Neuron (in vitro differentiated cells): Measurements from ENCODE around the gene ZNF562.
"Not testable (repeated sequence)": the region's sequence is repeated elsewhere in the genome, so short reads cannot be mapped to it uniquely, and the experiment has no call there.

ENCODE experiments used
- H2AFZ ChIP-seq: one replicate; pipeline ENCODE4 v1.6.1; 2013; ENCODE audit warnings: low read depth, mild to moderate bottlenecking, inconsistent platforms, low read length, moderate library complexity
- H3K27me3 ChIP-seq: one replicate; pipeline ENCODE4 v1.6.1; 2013; ENCODE audit warnings: low read length; ENCODE audit not compliant: insufficient read depth
- H3K36me3 ChIP-seq: one replicate; pipeline ENCODE4 v1.6.1; 2013; ENCODE audit warnings: low read length; ENCODE audit not compliant: insufficient read depth
- H3K4me1 ChIP-seq: one replicate; pipeline ENCODE4 v1.6.1; 2013; ENCODE audit warnings: low read length; ENCODE audit not compliant: insufficient read depth
- H3K4me3 ChIP-seq: 2 replicates; pipeline ENCODE4 v1.5.1; 2013; ENCODE audit warnings: mild to moderate bottlenecking, low read length, moderate library complexity
- H3K9me3 ChIP-seq: one replicate; pipeline ENCODE4 v1.6.1; 2013; ENCODE audit warnings: low read length

ZNF562 gene

DNA sequence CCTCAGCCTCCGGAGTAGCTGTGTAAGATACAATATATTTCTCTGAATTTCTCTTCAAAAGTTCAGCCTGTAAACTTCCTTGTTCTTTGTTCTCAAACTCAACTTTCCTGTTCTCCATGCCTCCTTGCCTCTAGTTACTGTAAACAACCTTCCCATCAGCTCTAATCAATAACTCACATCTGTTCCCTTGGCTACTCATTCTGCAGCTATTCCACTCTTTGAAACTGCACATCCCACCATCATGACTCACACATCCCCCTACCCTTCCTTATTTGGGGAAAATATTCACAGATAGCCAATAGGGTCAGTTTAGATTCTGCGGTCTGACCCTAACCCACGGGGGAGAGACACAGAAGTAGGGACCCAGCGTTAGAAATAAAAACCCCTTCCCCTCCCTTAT lies 2.0 kb downstream of the ZNF562 start:
- H2AFZ ChIP-seq, result no peak overlapping the region
- H3K4me3 ChIP-seq, result no peak overlapping the region
- peaks cover 31% of the 10 kb centered on the region for H3K9me3 ChIP-seq
- no peaks in the 10 kb centered on the region for H3K27me3 ChIP-seq
- H3K36me3 ChIP-seq, result peaks cover 17% of the 10 kb centered on the region
- peaks cover 4% of the 10 kb centered on the region for H3K4me1 ChIP-seq

DNA sequence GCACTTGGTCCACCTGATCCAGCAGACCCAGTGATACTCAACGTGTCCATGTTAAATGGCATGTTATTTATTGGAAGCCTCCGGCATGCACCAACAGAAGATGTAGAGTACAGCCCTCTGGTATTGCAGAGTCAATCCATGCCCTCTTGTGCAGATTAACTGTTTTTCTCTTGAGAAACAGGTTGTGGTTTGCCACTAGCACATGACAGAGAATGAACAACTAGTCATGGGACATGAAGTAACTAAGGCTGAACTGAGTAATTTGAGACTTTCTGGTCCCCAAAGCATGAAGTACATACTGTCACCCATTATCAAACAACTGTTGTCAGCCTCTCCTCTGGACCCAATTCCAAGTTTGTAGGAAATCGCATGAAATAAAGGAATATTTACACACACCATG lies 3.2 kb downstream of the ZNF562 start:
- no peak overlapping the region for H3K4me3 ChIP-seq
- peaks cover 4% of the 10 kb centered on the region for H3K4me1 ChIP-seq
- H3K27me3 ChIP-seq, result no peaks in the 10 kb centered on the region
- H2AFZ ChIP-seq, result no peak overlapping the region
- H3K9me3 ChIP-seq, result peaks cover 38% of the 10 kb centered on the region
- peaks cover 17% of the 10 kb centered on the region for H3K36me3 ChIP-seq

DNA sequence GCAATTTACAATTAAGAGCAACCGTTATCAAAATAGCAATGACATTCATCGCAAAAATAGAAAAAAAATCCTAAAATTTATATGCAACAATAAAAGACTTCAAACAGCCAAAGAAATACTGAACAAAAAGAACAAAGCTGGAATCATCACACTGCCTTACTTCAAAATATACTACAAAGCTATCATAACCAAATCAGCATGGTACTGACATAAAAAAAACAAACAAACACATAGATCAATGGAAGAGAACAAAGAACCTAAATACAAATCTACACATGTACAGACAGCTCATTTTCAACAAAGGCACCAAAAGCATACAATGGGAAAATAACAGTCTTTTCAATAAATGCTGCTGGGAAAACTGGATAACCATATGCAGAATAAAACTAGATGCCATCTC lies 6.4 kb downstream of the ZNF562 start:
- Histone ChIP-seq H3K27me3 (no peaks in the 10 kb centered on the region), H2AFZ (no peak overlapping the region), H3K36me3 (peaks cover 24% of the 10 kb centered on the region), H3K4me3 (no peak overlapping the region), H3K4me1 (no peaks in the 10 kb centered on the region), H3K9me3 (peaks cover 37% of the 10 kb centered on the region)

DNA sequence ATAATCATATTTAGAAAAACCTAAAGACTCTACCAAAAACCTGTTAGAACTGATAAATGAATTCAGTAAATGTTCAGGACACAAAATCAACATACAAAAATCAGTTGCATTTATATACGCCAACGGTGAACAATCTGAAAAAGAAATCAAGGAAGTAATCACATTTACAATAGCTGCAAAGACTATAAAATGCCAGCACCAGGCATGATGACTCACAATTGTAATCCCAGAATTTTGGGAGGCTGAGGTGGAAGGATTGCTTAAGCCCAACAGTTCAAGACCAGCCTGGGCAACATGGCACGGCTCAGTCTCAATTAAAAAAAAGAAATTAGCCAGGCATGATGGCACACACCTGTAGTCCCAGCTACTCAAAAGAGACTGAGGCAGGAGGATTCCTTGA lies 7.0 kb downstream of the ZNF562 start:
- no peak overlapping the region for H2AFZ ChIP-seq
- no peak overlapping the region for H3K4me3 ChIP-seq
- H3K36me3 ChIP-seq, result peaks cover 24% of the 10 kb centered on the region
- peaks cover 34% of the 10 kb centered on the region for H3K9me3 ChIP-seq
- H3K4me1 ChIP-seq, result no peaks in the 10 kb centered on the region
- no peaks in the 10 kb centered on the region for H3K27me3 ChIP-seq

DNA sequence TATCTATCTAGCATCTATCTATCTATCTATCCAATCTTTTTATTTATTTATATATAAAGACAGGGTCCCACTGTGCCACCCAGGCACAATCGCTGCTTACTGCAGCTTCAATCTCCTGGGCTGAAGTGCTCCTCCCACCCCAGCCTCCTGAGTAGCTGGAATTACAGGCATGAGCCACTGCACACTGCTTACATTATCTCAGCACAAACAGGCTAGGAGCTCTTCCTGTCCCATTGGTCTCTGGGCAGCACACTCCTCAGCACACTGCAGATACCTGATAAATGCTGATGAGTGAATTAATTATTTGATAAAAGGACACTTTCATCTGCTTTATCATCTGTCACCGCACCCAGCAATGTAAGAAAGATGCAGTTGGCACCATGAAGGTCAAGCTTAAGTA lies 16.1 kb downstream of the ZNF562 start:
- H2AFZ ChIP-seq, result no peak overlapping the region

DNA sequence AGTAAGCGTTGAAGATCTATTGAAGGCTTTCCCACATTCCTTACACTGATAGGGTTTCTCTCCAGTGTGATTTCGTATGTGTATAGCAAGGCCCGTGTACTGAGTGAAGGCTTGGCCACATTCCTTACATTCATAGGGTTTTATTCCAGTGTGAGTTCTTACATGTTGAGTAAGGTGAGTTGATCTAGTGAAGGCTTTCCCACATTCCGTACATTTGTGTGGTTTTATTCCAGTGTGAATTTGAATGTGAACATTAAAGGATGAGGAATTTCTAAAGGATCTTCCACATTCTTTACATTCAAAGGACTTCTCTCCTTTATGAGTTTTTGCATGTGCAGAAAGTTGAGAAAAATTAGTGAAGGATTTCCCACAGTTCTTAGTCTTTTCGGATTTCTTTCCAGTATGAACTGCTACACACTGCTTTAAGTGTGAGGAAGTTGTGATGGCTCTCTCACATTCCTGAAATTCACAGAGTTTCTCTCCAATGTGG lies 21.8 kb downstream of the ZNF562 start:
- Histone ChIP-seq H3K36me3 (peaks cover 76% of the 10 kb centered on the region), H3K9me3 (peaks cover 41% of the 10 kb centered on the region)
- not testable (repeated sequence) for H2AFZ ChIP-seq, H3K4me1 ChIP-seq, H3K27me3 ChIP-seq, H3K4me3 ChIP-seq

More for the DNA sequence above, 16.1 kb downstream of the ZNF562 start:
- no peaks in the 10 kb centered on the region for H3K4me1 ChIP-seq
- no peak overlapping the region for H3K4me3 ChIP-seq
- peaks cover 16% of the 10 kb centered on the region for H3K9me3 ChIP-seq
- no peaks in the 10 kb centered on the region for H3K27me3 ChIP-seq
- peaks cover 48% of the 10 kb centered on the region for H3K36me3 ChIP-seq

DNA sequence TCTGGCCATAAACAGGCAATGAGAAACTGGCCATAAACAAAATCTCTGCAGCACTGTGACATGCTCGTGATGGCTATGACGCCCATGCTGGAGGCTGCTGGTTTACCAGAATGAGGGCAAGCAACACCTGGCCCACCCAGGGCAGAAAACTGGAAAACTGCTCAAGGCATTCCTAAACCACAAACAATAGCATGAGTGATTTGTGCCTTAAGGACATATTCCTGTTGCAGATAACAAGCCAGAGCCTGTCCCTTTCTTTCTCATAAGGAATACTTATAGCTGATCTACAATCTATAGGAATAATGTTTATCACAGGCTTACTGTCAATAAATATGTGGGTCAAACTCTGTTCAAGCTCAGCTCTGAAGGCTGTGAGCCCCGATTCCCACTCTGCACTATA lies 23.4 kb downstream of the ZNF562 start:
- H3K4me3 ChIP-seq, H3K27me3 ChIP-seq, H2AFZ ChIP-seq, H3K4me1 ChIP-seq: not testable (repeated sequence)
- Histone ChIP-seq H3K9me3 (peaks cover 37% of the 10 kb centered on the region), H3K36me3 (peaks cover 76% of the 10 kb centered on the region)

DNA sequence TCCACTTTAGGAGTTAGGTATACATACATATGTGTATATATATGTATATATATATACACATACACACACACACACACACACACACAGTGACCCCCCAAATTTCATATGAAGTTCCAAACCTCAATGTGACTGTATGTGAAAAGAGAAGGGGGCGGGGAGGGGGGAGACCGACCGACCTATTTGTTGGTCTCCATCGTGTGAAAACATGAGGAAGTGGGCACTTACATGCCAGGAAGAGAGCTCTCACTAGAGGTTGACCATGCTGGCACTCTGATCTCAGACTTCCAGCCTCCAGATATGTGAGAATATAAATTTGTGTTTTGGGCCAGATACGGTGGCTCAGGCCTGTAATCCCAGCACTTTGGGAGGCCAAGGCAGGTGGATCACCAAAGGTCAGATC lies 24.6 kb downstream of the ZNF562 start:
- no peak overlapping the region for H3K4me3 ChIP-seq
- H2AFZ ChIP-seq, result no peak overlapping the region
- no peaks in the 10 kb centered on the region for H3K27me3 ChIP-seq
- peaks cover 34% of the 10 kb centered on the region for H3K9me3 ChIP-seq
- peaks cover 70% of the 10 kb centered on the region for H3K36me3 ChIP-seq
- H3K4me1 ChIP-seq, result no peaks in the 10 kb centered on the region

DNA sequence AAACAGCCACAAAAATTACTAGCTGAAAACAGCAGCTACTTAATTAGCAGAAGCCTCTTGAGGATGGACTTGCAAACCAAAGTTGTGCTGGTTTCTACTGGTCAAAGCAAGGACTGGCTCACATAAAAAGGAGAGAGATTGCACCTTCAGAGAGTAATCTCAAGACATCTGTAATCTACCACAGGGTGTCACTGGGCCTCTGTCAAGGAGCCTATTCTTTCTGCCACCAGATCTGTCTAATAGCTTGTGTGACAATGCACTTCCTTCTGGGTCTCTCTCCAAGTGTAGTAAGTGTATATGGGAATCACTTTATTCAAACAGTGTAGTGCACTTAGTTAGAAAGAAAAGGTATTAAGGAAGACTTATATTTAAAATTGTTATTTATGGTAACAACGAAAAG lies 29.4 kb downstream of the ZNF562 start:
- H3K4me3 ChIP-seq, result no peak overlapping the region
- H3K36me3 ChIP-seq, result peaks cover 43% of the 10 kb centered on the region
- no peak overlapping the region for H2AFZ ChIP-seq
- H3K4me1 ChIP-seq, result no peaks in the 10 kb centered on the region
- no peaks in the 10 kb centered on the region for H3K27me3 ChIP-seq
- peaks cover 14% of the 10 kb centered on the region for H3K9me3 ChIP-seq

DNA sequence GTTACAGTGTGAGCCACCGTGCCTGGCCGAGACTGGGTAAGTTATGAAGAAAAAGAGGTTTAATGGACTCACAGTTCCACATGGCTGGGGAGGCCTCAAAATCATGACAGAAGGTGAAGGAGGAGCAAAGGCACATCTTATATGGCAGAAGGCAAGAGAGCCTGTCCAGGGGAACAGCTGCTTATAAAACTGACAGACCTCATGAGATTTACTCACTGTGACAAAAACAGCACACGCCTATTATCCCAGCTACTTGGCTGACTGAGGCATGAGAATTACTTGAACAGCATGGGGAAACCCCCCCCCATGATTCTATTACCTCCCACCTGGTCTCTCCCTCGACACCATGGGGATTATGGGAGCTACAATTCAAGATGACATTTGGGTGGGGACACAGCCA lies 30.4 kb downstream of the ZNF562 start:
- peaks cover 35% of the 10 kb centered on the region for H3K36me3 ChIP-seq
- H2AFZ ChIP-seq, result no peak overlapping the region
- H3K27me3 ChIP-seq, result no peaks in the 10 kb centered on the region

DNA sequence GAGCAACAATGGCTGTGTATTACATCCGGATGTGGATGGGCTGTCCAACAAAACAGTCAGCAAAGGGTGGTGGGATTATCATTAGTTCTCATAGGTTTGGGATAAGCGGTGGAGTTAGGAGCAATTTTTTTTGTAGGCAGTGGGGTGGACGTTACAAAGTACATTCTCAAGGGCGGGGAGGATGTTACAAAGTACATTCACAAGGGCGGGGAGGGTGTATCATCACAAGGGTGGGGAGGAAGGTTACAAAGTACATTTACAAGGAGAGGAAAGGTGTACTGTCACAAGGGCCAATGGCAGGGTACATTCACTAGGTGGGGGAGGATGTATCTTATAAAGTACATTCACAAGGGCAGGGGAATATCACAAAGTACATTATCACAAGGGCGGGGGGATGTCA lies 33.1 kb downstream of the ZNF562 start:
- Histone ChIP-seq H3K36me3 (peaks cover 40% of the 10 kb centered on the region), H3K4me1 (no peaks in the 10 kb centered on the region), H3K9me3 (peaks cover 16% of the 10 kb centered on the region), H2AFZ (no peak overlapping the region), H3K4me3 (no peak overlapping the region), H3K27me3 (no peaks in the 10 kb centered on the region)

More for the DNA sequence above, 30.4 kb downstream of the ZNF562 start:
- Histone ChIP-seq H3K9me3 (peaks cover 14% of the 10 kb centered on the region), H3K4me3 (no peak overlapping the region), H3K4me1 (no peaks in the 10 kb centered on the region)

DNA sequence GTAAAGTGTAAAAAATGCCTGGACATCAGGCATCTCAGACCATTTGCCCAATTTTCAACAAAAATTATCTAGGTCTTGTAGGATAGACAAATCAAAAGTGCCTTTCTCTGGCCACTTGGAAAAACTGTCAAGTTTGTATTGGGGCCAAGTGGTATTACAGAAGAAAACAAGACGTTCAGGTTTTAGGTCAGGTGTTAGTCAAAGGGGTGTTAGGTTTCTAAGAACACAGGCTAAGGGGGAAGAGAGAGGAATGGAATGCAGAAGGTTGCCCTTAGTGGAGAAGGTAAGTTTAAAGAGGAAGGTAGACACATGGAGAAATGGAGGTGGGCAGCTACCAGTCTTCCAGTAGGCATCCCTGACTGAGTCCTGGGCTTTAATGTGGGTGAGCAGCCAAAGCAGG lies 33.9 kb downstream of the ZNF562 start:
- H3K36me3 ChIP-seq, result peaks cover 44% of the 10 kb centered on the region

DNA sequence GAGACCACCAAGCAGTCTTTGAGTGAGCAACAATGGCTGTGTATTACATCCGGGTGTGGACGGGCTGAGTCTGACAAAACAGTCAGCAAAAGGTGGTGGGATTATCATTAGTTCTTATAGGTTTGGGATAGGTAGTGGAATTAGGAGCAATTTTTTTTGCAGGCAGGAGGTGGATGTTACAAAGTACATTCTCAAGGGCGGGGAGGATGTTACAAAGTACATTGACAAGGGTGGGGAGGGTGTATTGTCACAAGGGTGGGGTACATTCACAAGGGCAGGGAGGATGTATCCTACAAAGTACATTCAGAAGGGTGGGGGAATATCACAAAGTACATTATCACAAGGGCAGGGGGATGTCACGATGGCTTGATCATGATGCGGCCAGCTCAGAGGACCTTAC lies 38.9 kb downstream of the ZNF562 start:
- H3K27me3 ChIP-seq, result no peaks in the 10 kb centered on the region
- H3K36me3 ChIP-seq, result peaks cover 62% of the 10 kb centered on the region
- H3K9me3 ChIP-seq, result peaks cover 7% of the 10 kb centered on the region

More for the DNA sequence above, 33.9 kb downstream of the ZNF562 start:
- H3K4me3 ChIP-seq, result no peak overlapping the region
- no peak overlapping the region for H2AFZ ChIP-seq
- H3K27me3 ChIP-seq, result no peaks in the 10 kb centered on the region
- H3K9me3 ChIP-seq, result peaks cover 19% of the 10 kb centered on the region
- H3K4me1 ChIP-seq, result no peaks in the 10 kb centered on the region

DNA sequence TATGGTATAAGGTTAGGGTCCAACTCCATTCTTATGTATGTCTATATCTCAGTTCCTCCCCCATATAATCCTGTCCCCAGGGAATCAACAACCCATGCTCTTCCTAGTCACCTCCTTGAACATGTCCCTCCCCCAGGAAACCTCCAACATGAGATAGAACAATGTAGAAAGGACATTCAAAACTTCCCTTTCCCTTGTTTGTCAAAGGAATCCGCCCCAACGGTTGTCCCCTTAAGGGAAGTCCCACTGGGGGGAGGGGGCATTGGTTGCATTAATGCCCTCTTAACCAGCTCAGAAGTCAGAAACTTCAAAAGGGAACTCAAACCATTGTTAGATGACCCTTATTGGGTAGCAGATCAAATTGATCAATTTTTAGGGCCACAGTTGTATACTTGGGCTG lies 47.0 kb downstream of the ZNF562 start:
- Histone ChIP-seq H3K4me3 (no peak overlapping the region), H3K36me3 (peaks cover 42% of the 10 kb centered on the region), H3K9me3 (peaks cover 2% of the 10 kb centered on the region), H3K4me1 (peaks cover 2% of the 10 kb centered on the region), H2AFZ (no peak overlapping the region), H3K27me3 (no peaks in the 10 kb centered on the region)

More for the DNA sequence above, 38.9 kb downstream of the ZNF562 start:
- H3K4me3 ChIP-seq, result no peak overlapping the region
- H2AFZ ChIP-seq, result no peak overlapping the region
- no peaks in the 10 kb centered on the region for H3K4me1 ChIP-seq
